Measurements from ENCODE around the gene GRIA3. TPM values are rescaled to one million over a fixed set of nuclear protein-coding genes. Genes with fewer than 3 reads are reported as not detected.
A peak's percentile ranks its signal among the peaks of the same experiment; 100 is the strongest.

Gene GRIA3
- total RNA-seq, 2 donors from 2014 or later: 0.34 to 0.90 TPM

GRCh38 chrX:123175366-123176122, 8.5 kb upstream of the GRIA3 start:
- DNase-seq (no peak), ATAC-seq (no peak)
- H3K9me3 ChIP-seq (ENCODE audit: control insufficient read depth, low read length, poor library complexity, severe bottlenecking): no peaks in the 10 kb centered on the region
- H3K4me3 Mint-ChIP-seq: no peak overlapping the region
- no peak overlapping the region for H3K27ac Mint-ChIP-seq
- H3K4me1 Mint-ChIP-seq: no peaks in the 10 kb centered on the region
- no peaks in the 10 kb centered on the region for H3K27me3 Mint-ChIP-seq
- H3K36me3 Mint-ChIP-seq (ENCODE audit: low read depth): no peaks in the 10 kb centered on the region

GRCh38 chrX:123181233-123181914, 2.7 kb upstream of the GRIA3 start:
- no peaks in the 10 kb centered on the region for H3K36me3 Mint-ChIP-seq (ENCODE audit: low read depth)

GRCh38 chrX:123184866-123185276, 793 bp downstream of the GRIA3 start:
- Mint-ChIP-seq H3K4me3 (peak overlapping the region; percentile 86), H3K27ac (no peak overlapping the region), H3K27me3 (peaks cover 23% of the 10 kb centered on the region), H3K4me1 (peaks cover 8% of the 10 kb centered on the region), H3K36me3 (ENCODE audit: low read depth) (no peaks in the 10 kb centered on the region)
- no peak for DNase-seq
- H3K9me3 ChIP-seq (ENCODE audit: control insufficient read depth, low read length, poor library complexity, severe bottlenecking): no peaks in the 10 kb centered on the region
- ATAC-seq: no peak

More at GRCh38 chrX:123181233-123181914, 2.7 kb upstream of the GRIA3 start:
- H3K4me3 Mint-ChIP-seq: no peak overlapping the region
- no peak for ATAC-seq
- peaks cover 21% of the 10 kb centered on the region for H3K27me3 Mint-ChIP-seq
- H3K4me1 Mint-ChIP-seq: peaks cover 8% of the 10 kb centered on the region
- H3K9me3 ChIP-seq (ENCODE audit: control insufficient read depth, low read length, poor library complexity, severe bottlenecking): no peaks in the 10 kb centered on the region
- DNase-seq: no peak
- H3K27ac Mint-ChIP-seq: no peak overlapping the region

GRCh38 chrX:123185721-123186120, 1.6 kb downstream of the GRIA3 start:
- DNase-seq: no peak
- no peak overlapping the region for H3K27ac Mint-ChIP-seq
- H3K4me3 Mint-ChIP-seq: peak overlapping the region; percentile 66
- ATAC-seq: no peak
- H3K9me3 ChIP-seq (ENCODE audit: control insufficient read depth, low read length, poor library complexity, severe bottlenecking): no peaks in the 10 kb centered on the region
- peaks cover 8% of the 10 kb centered on the region for H3K4me1 Mint-ChIP-seq
- peaks cover 23% of the 10 kb centered on the region for H3K27me3 Mint-ChIP-seq
- H3K36me3 Mint-ChIP-seq (ENCODE audit: low read depth): no peaks in the 10 kb centered on the region

- Mint-ChIP-seq H3K4me1 (peaks cover 8% of the 10 kb centered on the region), H3K4me3 (no peak overlapping the region), H3K27me3 (peaks cover 23% of the 10 kb centered on the region), H3K36me3 (ENCODE audit: low read depth) (no peaks in the 10 kb centered on the region), H3K27ac (no peak overlapping the region)
- no peaks in the 10 kb centered on the region for H3K9me3 ChIP-seq (ENCODE audit: control insufficient read depth, low read length, poor library complexity, severe bottlenecking)
- no peak for ATAC-seq
- no peak for DNase-seq
These were observed 2.7 kb downstream of the GRIA3 start for GRCh38 chrX:123186801-123187200.

GRCh38 chrX:123188081-123188480, 4.0 kb downstream of the GRIA3 start:
- ATAC-seq (no peak), DNase-seq (no peak)
- no peaks in the 10 kb centered on the region for H3K36me3 Mint-ChIP-seq (ENCODE audit: low read depth)
- H3K27ac Mint-ChIP-seq: no peak overlapping the region
- no peak overlapping the region for H3K4me3 Mint-ChIP-seq
- H3K4me1 Mint-ChIP-seq: peaks cover 8% of the 10 kb centered on the region
- H3K9me3 ChIP-seq (ENCODE audit: control insufficient read depth, low read length, poor library complexity, severe bottlenecking): no peaks in the 10 kb centered on the region
- peaks cover 16% of the 10 kb centered on the region for H3K27me3 Mint-ChIP-seq

GRCh38 chrX:123189338-123189737, 5.3 kb downstream of the GRIA3 start:
- H3K4me3 Mint-ChIP-seq: no peak overlapping the region

GRCh38 chrX:123190096-123190495, 6.0 kb downstream of the GRIA3 start:
- ATAC-seq: no peak
- no peak overlapping the region for H3K27ac Mint-ChIP-seq
- peaks cover 11% of the 10 kb centered on the region for H3K27me3 Mint-ChIP-seq
- no peak for DNase-seq
- no peaks in the 10 kb centered on the region for H3K9me3 ChIP-seq (ENCODE audit: control insufficient read depth, low read length, poor library complexity, severe bottlenecking)
- H3K4me3 Mint-ChIP-seq: no peak overlapping the region
- no peaks in the 10 kb centered on the region for H3K4me1 Mint-ChIP-seq
- H3K36me3 Mint-ChIP-seq (ENCODE audit: low read depth): no peaks in the 10 kb centered on the region

More at GRCh38 chrX:123189338-123189737, 5.3 kb downstream of the GRIA3 start:
- no peaks in the 10 kb centered on the region for H3K9me3 ChIP-seq (ENCODE audit: control insufficient read depth, low read length, poor library complexity, severe bottlenecking)
- Mint-ChIP-seq H3K36me3 (ENCODE audit: low read depth) (no peaks in the 10 kb centered on the region), H3K27me3 (peaks cover 11% of the 10 kb centered on the region), H3K27ac (no peak overlapping the region), H3K4me1 (no peaks in the 10 kb centered on the region)
- ATAC-seq (no peak), DNase-seq (no peak)

GRCh38 chrX:123193101-123193500, 9.0 kb downstream of the GRIA3 start:
- H3K9me3 ChIP-seq (ENCODE audit: control insufficient read depth, low read length, poor library complexity, severe bottlenecking): no peaks in the 10 kb centered on the region
- Mint-ChIP-seq H3K36me3 (ENCODE audit: low read depth) (no peaks in the 10 kb centered on the region), H3K4me3 (no peak overlapping the region), H3K27ac (no peak overlapping the region), H3K4me1 (no peaks in the 10 kb centered on the region), H3K27me3 (no peaks in the 10 kb centered on the region)
- DNase-seq (no peak), ATAC-seq (no peak)

GRCh38 chrX:123199338-123199737, 15.3 kb downstream of the GRIA3 start:
- H3K9me3 ChIP-seq (ENCODE audit: control insufficient read depth, low read length, poor library complexity, severe bottlenecking): no peaks in the 10 kb centered on the region
- ATAC-seq: no peak
- Mint-ChIP-seq H3K4me1 (no peaks in the 10 kb centered on the region), H3K27me3 (no peaks in the 10 kb centered on the region), H3K27ac (no peak overlapping the region), H3K4me3 (no peak overlapping the region), H3K36me3 (ENCODE audit: low read depth) (no peaks in the 10 kb centered on the region)
- no peak for DNase-seq

GRCh38 chrX:123201720-123202119, 17.6 kb downstream of the GRIA3 start:
- no peak for ATAC-seq

GRCh38 chrX:123202523-123202922, 18.4 kb downstream of the GRIA3 start:
- H3K27me3 Mint-ChIP-seq: no peaks in the 10 kb centered on the region
- no peaks in the 10 kb centered on the region for H3K36me3 Mint-ChIP-seq (ENCODE audit: low read depth)
- ATAC-seq (no peak), DNase-seq (no peak)
- H3K27ac Mint-ChIP-seq: no peak overlapping the region
- no peak overlapping the region for H3K4me3 Mint-ChIP-seq
- no peaks in the 10 kb centered on the region for H3K4me1 Mint-ChIP-seq
- H3K9me3 ChIP-seq (ENCODE audit: control insufficient read depth, low read length, poor library complexity, severe bottlenecking): no peaks in the 10 kb centered on the region

More at GRCh38 chrX:123201720-123202119, 17.6 kb downstream of the GRIA3 start:
- Mint-ChIP-seq H3K4me3 (no peak overlapping the region), H3K27me3 (no peaks in the 10 kb centered on the region), H3K36me3 (ENCODE audit: low read depth) (no peaks in the 10 kb centered on the region), H3K27ac (no peak overlapping the region), H3K4me1 (no peaks in the 10 kb centered on the region)
- H3K9me3 ChIP-seq (ENCODE audit: control insufficient read depth, low read length, poor library complexity, severe bottlenecking): no peaks in the 10 kb centered on the region
- DNase-seq: no peak

- no peaks in the 10 kb centered on the region for H3K27me3 Mint-ChIP-seq
- ATAC-seq (no peak), DNase-seq (no peak)
- no peaks in the 10 kb centered on the region for H3K9me3 ChIP-seq (ENCODE audit: control insufficient read depth, low read length, poor library complexity, severe bottlenecking)
- no peaks in the 10 kb centered on the region for H3K36me3 Mint-ChIP-seq (ENCODE audit: low read depth)
- no peak overlapping the region for H3K4me3 Mint-ChIP-seq
- H3K27ac Mint-ChIP-seq: no peak overlapping the region
- no peaks in the 10 kb centered on the region for H3K4me1 Mint-ChIP-seq
These were observed 19.7 kb downstream of the GRIA3 start for GRCh38 chrX:123203772-123204171.

- no peak overlapping the region for H3K4me3 Mint-ChIP-seq
- no peak for ATAC-seq
These were observed 22.1 kb downstream of the GRIA3 start for GRCh38 chrX:123206176-123206575.

More at GRCh38 chrX:123206176-123206575, 22.1 kb downstream of the GRIA3 start:
- H3K27ac Mint-ChIP-seq: no peak overlapping the region
- DNase-seq: no peak
- H3K27me3 Mint-ChIP-seq: no peaks in the 10 kb centered on the region
- no peaks in the 10 kb centered on the region for H3K9me3 ChIP-seq (ENCODE audit: control insufficient read depth, low read length, poor library complexity, severe bottlenecking)
- no peaks in the 10 kb centered on the region for H3K4me1 Mint-ChIP-seq
- no peaks in the 10 kb centered on the region for H3K36me3 Mint-ChIP-seq (ENCODE audit: low read depth)
